GM21825 (cell line): ENCODE results near the gene QRICH2.
"Not testable (repeated sequence)": the region's sequence is repeated elsewhere in the genome, so short reads cannot be mapped to it uniquely, and the experiment has no call there.

Experiments
- ATAC-seq: cut with Tn5 transposase; IDR thresholded peaks from one replicate; pipeline ENCODE4 v1.9.1; 2021; ENCODE audit warnings: mild to moderate bottlenecking, moderate library complexity; ENCODE audit not compliant: unreplicated experiment

QRICH2 gene

GRCh38 chr17:76225373-76226086 is 82.5 kb downstream of the QRICH2 start:
- not testable (repeated sequence) for ATAC-seq
